IMR-90 (cell line): ENCODE data around the gene PPP3CA. TPM values are rescaled to one million over a fixed set of nuclear protein-coding genes. Genes with fewer than 3 reads are reported as not detected.

ENCODE experiments used
- ATAC-seq: fragments of 200-7000 bp; cut with Tn5 transposase; 2 replicates; pipeline ENCODE4 v1.9.1; 2020; ENCODE audit warnings: low read depth, mild to moderate bottlenecking, moderate library complexity
- BruUV-seq: library from RNA; stranded (reverse); fragments of 400-500 nt; replicated peaks from 2 replicates; lab custom pipeline; 2021; lab: Mats Ljungman, UMichigan
- CTCF ChIA-PET: fragments of 300-600 bp; formaldehyde crosslinking; extraction: SDS; loops from one replicate; lab custom pipeline; 2021; ENCODE audit warnings: antibody characterized with exemption; lab: Yijun Ruan, JAX
- POLR2A ChIA-PET: fragments of 300-600 bp; sonication (Branson Sonifier 250); formaldehyde crosslinking; loops from one replicate; lab custom pipeline; 2022; ENCODE audit warnings: antibody characterized with exemption; ENCODE audit not compliant: unreplicated experiment; lab: Charles Lee
- DNase-seq: peaks from one replicate; pipeline ENCODE4 v3.0.0; 2013
- H2AFZ ChIP-seq: replicated peaks from 2 replicates; pipeline ENCODE3; 2013; ENCODE audit warnings: low read length, mild to moderate bottlenecking; ENCODE audit not compliant: poor library complexity
- H2AK5ac ChIP-seq: 2 replicates; pipeline ENCODE4 v1.6.1; 2013; ENCODE audit warnings: low read depth, low read length, inconsistent platforms
- H2AK9ac ChIP-seq: replicated peaks from 2 replicates; pipeline ENCODE3; 2013; ENCODE audit warnings: mild to moderate bottlenecking, low read depth, low read length, moderate library complexity; ENCODE audit not compliant: poor library complexity
- H2BK120ac ChIP-seq: 2 replicates; pipeline ENCODE4 v1.6.1; 2013; ENCODE audit warnings: low read depth, low read length, inconsistent platforms
- H2BK15ac ChIP-seq: 3 replicates; pipeline ENCODE4 v1.6.1; 2013; ENCODE audit warnings: low read depth, low read length, inconsistent platforms
- H2BK20ac ChIP-seq: 2 replicates; pipeline ENCODE4 v1.6.1; 2013; ENCODE audit warnings: low read depth, mild to moderate bottlenecking, inconsistent platforms, low read length, moderate library complexity
- H2BK5ac ChIP-seq: 2 replicates; pipeline ENCODE4 v1.6.1; 2013; ENCODE audit warnings: mild to moderate bottlenecking, low read depth, low read length, inconsistent platforms; ENCODE audit not compliant: poor library complexity, severe bottlenecking
- H3K14ac ChIP-seq: replicated peaks from 2 replicates; pipeline ENCODE4 v1.6.1; 2013; ENCODE audit warnings: low read depth, low read length, inconsistent platforms
- H3K18ac ChIP-seq: 2 replicates; pipeline ENCODE4 v1.6.1; 2013; ENCODE audit warnings: low read depth, low read length, control low read depth
- H3K23ac ChIP-seq: 2 replicates; pipeline ENCODE4 v1.6.1; 2013; ENCODE audit warnings: low read depth, low read length, inconsistent platforms
- H3K27ac ChIP-seq: 2 replicates; pipeline ENCODE4 v1.5.1; 2013; ENCODE audit warnings: mild to moderate bottlenecking, control low read depth, low read length; ENCODE audit not compliant: insufficient read depth
- H3K27me3 ChIP-seq: 2 replicates; pipeline ENCODE4 v1.6.1; 2013; ENCODE audit warnings: low read length; ENCODE audit not compliant: control insufficient read depth, insufficient read depth
- H3K36me3 ChIP-seq: 2 replicates; pipeline ENCODE4 v1.6.1; 2013; ENCODE audit warnings: low read length, mixed read lengths; ENCODE audit not compliant: control insufficient read depth, insufficient read depth
- H3K4ac ChIP-seq: 2 replicates; pipeline ENCODE4 v1.6.1; 2013; ENCODE audit warnings: low read depth, low read length, inconsistent platforms
- H3K4me1 ChIP-seq: 2 replicates; pipeline ENCODE4 v1.6.1; 2013; ENCODE audit warnings: low read length, mixed read lengths; ENCODE audit not compliant: control insufficient read depth, insufficient read depth
- H3K4me2 ChIP-seq: 2 replicates; pipeline ENCODE4 v1.6.1; 2013; ENCODE audit warnings: low read depth, mild to moderate bottlenecking, control low read depth, low read length, moderate library complexity
- H3K4me3 ChIP-seq: 2 replicates; pipeline ENCODE4 v1.5.1; 2013; ENCODE audit warnings: low read depth, mild to moderate bottlenecking, control low read depth, low read length, moderate library complexity; ENCODE audit not compliant: insufficient read depth
- H3K56ac ChIP-seq: 2 replicates; pipeline ENCODE4 v1.6.1; 2013; ENCODE audit warnings: low read length, inconsistent platforms; ENCODE audit not compliant: insufficient read depth; ENCODE audit errors: extremely low read depth
- H3K79me1 ChIP-seq, 2 experiments: 2 replicates each; pipeline ENCODE4 v1.6.1; 2013; ENCODE audit warnings: low read length in 2 of 2, inconsistent platforms in 1 of 2, low read depth in 1 of 2
- H3K9ac ChIP-seq: 2 replicates; pipeline ENCODE4 v1.6.1; 2013; ENCODE audit warnings: low read depth, low read length, control low read depth
- H3K9me1 ChIP-seq: 2 replicates; pipeline ENCODE4 v1.6.1; 2013; ENCODE audit warnings: low read length, inconsistent platforms; ENCODE audit not compliant: insufficient read depth
- H3K9me3 ChIP-seq: 2 replicates; pipeline ENCODE4 v1.6.1; 2013; ENCODE audit warnings: low read length; ENCODE audit not compliant: control insufficient read depth, insufficient read depth
- H4K20me1 ChIP-seq: 2 replicates; pipeline ENCODE4 v1.6.1; 2013; ENCODE audit warnings: low read length, inconsistent platforms; ENCODE audit not compliant: insufficient read depth
- H4K5ac ChIP-seq: 2 replicates; pipeline ENCODE4 v1.6.1; 2013; ENCODE audit warnings: mild to moderate bottlenecking, low read depth, low read length, control low read depth
- H4K8ac ChIP-seq, 2 experiments: 2 replicates each; pipeline ENCODE4 v1.6.1; 2013; ENCODE audit warnings: low read depth in 2 of 2, low read length in 2 of 2, control low read depth in 1 of 2, inconsistent platforms in 1 of 2
- H4K91ac ChIP-seq: 2 replicates; pipeline ENCODE4 v1.6.1; 2013; ENCODE audit warnings: low read depth, low read length, inconsistent platforms; ENCODE audit not compliant: insufficient read depth
- BHLHE40 ChIP-seq: fragments of 150-350 bp; IDR thresholded peaks from 2 replicates; pipeline ENCODE4 v1.6.1; 2016; ENCODE audit warnings: mild to moderate bottlenecking, low read depth, low read length
- CEBPB ChIP-seq: IDR thresholded peaks from 2 replicates; pipeline ENCODE4 v1.6.1; 2012; ENCODE audit warnings: low read depth, low read length, improper control_type of control experiment
- CHD1 ChIP-seq: IDR thresholded peaks from 2 replicates; pipeline ENCODE4 v1.6.1; 2012; ENCODE audit warnings: low read depth, low read length, improper control_type of control experiment
- CTCF ChIP-seq: conservative IDR thresholded peaks from 2 replicates; pipeline ENCODE4 v1.5.1; 2012; ENCODE audit warnings: mild to moderate bottlenecking, low read depth, low read length, improper control_type of control experiment
- FOS ChIP-seq: fragments of 150-350 bp; IDR thresholded peaks from 2 replicates; pipeline ENCODE4 v1.6.1; 2016; ENCODE audit warnings: low read depth, low read length
- MAFK ChIP-seq: IDR thresholded peaks from 2 replicates; pipeline ENCODE4 v1.6.1; 2012; ENCODE audit warnings: low read depth, low read length, improper control_type of control experiment
- MAZ ChIP-seq: IDR thresholded peaks from 2 replicates; pipeline ENCODE4 v1.6.1; 2012; ENCODE audit warnings: low read depth, mild to moderate bottlenecking, low read length, improper control_type of control experiment, moderate library complexity, borderline replicate concordance
- MXI1 ChIP-seq: IDR thresholded peaks from 2 replicates; pipeline ENCODE4 v1.6.1; 2012; ENCODE audit warnings: low read depth, mild to moderate bottlenecking, low read length, moderate library complexity, borderline replicate concordance
- NFE2L2 ChIP-seq: fragments of 150-350 bp; IDR thresholded peaks from 2 replicates; pipeline ENCODE4 v1.6.1; 2016; ENCODE audit warnings: low read depth, mild to moderate bottlenecking, low read length
- POLR2A ChIP-seq: IDR thresholded peaks from 2 replicates; pipeline ENCODE4 v1.6.1; 2012; ENCODE audit warnings: mild to moderate bottlenecking, low read depth, low read length
- RAD21 ChIP-seq: IDR thresholded peaks from 2 replicates; pipeline ENCODE4 v1.6.1; 2012; ENCODE audit warnings: low read length, improper control_type of control experiment
- RCOR1 ChIP-seq: IDR thresholded peaks from 2 replicates; pipeline ENCODE4 v1.6.1; 2012; ENCODE audit warnings: mild to moderate bottlenecking, low read length, improper control_type of control experiment; ENCODE audit not compliant: insufficient replicate concordance
- RFX5 ChIP-seq: IDR thresholded peaks from 2 replicates; pipeline ENCODE4 v1.8.0; 2012; ENCODE audit warnings: low read depth, mild to moderate bottlenecking, low read length, moderate library complexity
- SMC3 ChIP-seq: fragments of 150-350 bp; IDR thresholded peaks from 2 replicates; pipeline ENCODE4 v1.6.1; 2016; ENCODE audit warnings: low read depth, mild to moderate bottlenecking, antibody characterized with exemption, low read length, moderate library complexity
- WGBS, 2 experiments: methylation state at CpG; one replicate each; pipeline versions ENCODE4 v1.1.5 to v1.1.7; 2013; ENCODE audit warnings: missing lambda C conversion rate in 2 of 2; ENCODE audit not compliant: insufficient read length in 1 of 2; ENCODE audit errors: extremely low coverage in 2 of 2; 5-methylcytosine and 5-hydroxymethylcytosine counted together
- dilution Hi-C: fragments of 300-500 bp; cut with HindIII; formaldehyde crosslinking; loops from one replicate; pipeline ENCODE4 v1.14.3; 2018; ENCODE audit warnings: low sequenced_read_pairs; ENCODE audit not compliant: unreplicated experiment
- in situ Hi-C: fragments of 300-500 bp; cut with MboI; formaldehyde crosslinking; loops from 3 replicates; pipeline ENCODE4 v1.14.3; 2019; ENCODE audit warnings: low sequenced_read_pairs, inconsistent platforms, mixed read lengths
- intact Hi-C: fragments of 100-400 bp; cut with micrococcal nuclease; formaldehyde crosslinking; loops from 2 replicates; pipeline ENCODE4 v1.10.0; 2022
- polyA plus RNA-seq, 3 experiments: library from polyadenylated mRNA; depleted of rRNA; stranded (reverse); fragments of >200 nt; gene quantifications; 2 replicates each; pipeline ENCODE4 v1.2.3, GENCODE V29; 2012; ENCODE audit warnings: low replicate concordance in 1 of 3
- total RNA-seq: library from RNA; depleted of rRNA; stranded (reverse); fragments of >200 nt; gene quantifications from 2 replicates; pipeline ENCODE4 v1.2.3, GENCODE V29; 2012
- TF ChIP-seq, protein P1 (sequence below): fragments of 150-350 bp; IDR thresholded peaks from 2 replicates; pipeline ENCODE4 v1.6.1; 2016; ENCODE audit warnings: low read depth, mild to moderate bottlenecking, low read length, moderate library complexity, borderline replicate concordance
- TF ChIP-seq, protein P2 (sequence below): fragments of 150-350 bp; IDR thresholded peaks from 2 replicates; pipeline ENCODE4 v1.6.1; 2017; ENCODE audit warnings: mild to moderate bottlenecking, antibody characterized with exemption, low read length, low read depth

The PPP3CA gene
- total and polyA plus RNA-seq, 2 of the 4 experiments (the other 2 are of a cell fraction): 14.5 to 48.6 TPM

- Histone ChIP-seq H3K4ac (no peak overlapping the region), H3K18ac (no peak overlapping the region), H3K23ac (no peak overlapping the region), H4K91ac (no peak overlapping the region), H4K20me1 (peaks cover 13% of the 10 kb centered on the region; the same call in 1 of the 2 replicates), H3K9me1 (no peaks in the 10 kb centered on the region), H2BK5ac (no peak overlapping the region), H3K36me3 (no peaks in the 10 kb centered on the region), H3K9ac (no peak overlapping the region), H2AK5ac (no peak overlapping the region), H3K14ac (no peak overlapping the region), H3K27ac (no peak overlapping the region), H3K27me3 (no peaks in the 10 kb centered on the region), H3K4me3 (no peak overlapping the region), H2BK20ac (no peak overlapping the region), H4K5ac (no peak overlapping the region), H2AK9ac (no peak overlapping the region), H3K4me1 (peaks cover 3% of the 10 kb centered on the region), H4K8ac (no peak overlapping the region), H2AFZ (no peak overlapping the region), H3K79me1 (peaks cover 10 to 32% of the 10 kb centered on the region in 2 experiments), H3K9me3 (no peaks in the 10 kb centered on the region), H2BK15ac (no peak overlapping the region), H3K4me2 (no peak overlapping the region), H2BK120ac (no peak overlapping the region), H3K56ac (no peak overlapping the region)
- DNase-seq (no peak), ATAC-seq (no peak)
- intact Hi-C loops (no loop called here), in situ Hi-C loops (no loop called here), dilution Hi-C loops (no loop called here)
- ChIA-PET CTCF (no interaction called here), POLR2A (interaction anchor here (0.6 kb wide), 1 partner anchor 137 kb away, joined by 3 read pairs; the partner anchor contains the start of gene PPP3CA)
- no peak for TF ChIP-seq RFX5
- no peak for TF ChIP-seq SMC3
- TF ChIP-seq BHLHE40: no peak
- no peak for TF ChIP-seq RAD21
- TF ChIP-seq POLR2A: no peak
- no peak for TF ChIP-seq MAZ
- TF ChIP-seq MAFK: no peak
- TF ChIP-seq MXI1: no peak
- TF ChIP-seq NFE2L2: no peak
- TF ChIP-seq CEBPB: no peak
- no peak for TF ChIP-seq CTCF
- no peak for TF ChIP-seq RCOR1
- TF ChIP-seq, protein P1, sequence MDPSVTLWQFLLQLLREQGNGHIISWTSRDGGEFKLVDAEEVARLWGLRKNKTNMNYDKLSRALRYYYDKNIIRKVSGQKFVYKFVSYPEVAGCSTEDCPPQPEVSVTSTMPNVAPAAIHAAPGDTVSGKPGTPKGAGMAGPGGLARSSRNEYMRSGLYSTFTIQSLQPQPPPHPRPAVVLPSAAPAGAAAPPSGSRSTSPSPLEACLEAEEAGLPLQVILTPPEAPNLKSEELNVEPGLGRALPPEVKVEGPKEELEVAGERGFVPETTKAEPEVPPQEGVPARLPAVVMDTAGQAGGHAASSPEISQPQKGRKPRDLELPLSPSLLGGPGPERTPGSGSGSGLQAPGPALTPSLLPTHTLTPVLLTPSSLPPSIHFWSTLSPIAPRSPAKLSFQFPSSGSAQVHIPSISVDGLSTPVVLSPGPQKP: no peak
- no peak for TF ChIP-seq CHD1
- TF ChIP-seq FOS: no peak
- TF ChIP-seq, protein P2, sequence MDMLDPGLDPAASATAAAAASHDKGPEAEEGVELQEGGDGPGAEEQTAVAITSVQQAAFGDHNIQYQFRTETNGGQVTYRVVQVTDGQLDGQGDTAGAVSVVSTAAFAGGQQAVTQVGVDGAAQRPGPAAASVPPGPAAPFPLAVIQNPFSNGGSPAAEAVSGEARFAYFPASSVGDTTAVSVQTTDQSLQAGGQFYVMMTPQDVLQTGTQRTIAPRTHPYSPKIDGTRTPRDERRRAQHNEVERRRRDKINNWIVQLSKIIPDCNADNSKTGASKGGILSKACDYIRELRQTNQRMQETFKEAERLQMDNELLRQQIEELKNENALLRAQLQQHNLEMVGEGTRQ: no peak
- WGBS, 2 experiments: no CpG with 5 or more reads among the region's 1 CpG
- BruUV-seq: no TSS peak
These were observed 137.0 kb downstream of the PPP3CA start for GRCh38 chr4:101210331-101210730.
